GM12878 (cell line): ENCODE data around the gene NOB1. TPM values are rescaled to one million over a fixed set of nuclear protein-coding genes. Genes with fewer than 3 reads are reported as not detected.

Experiments used
- CBX5 ChIP-seq: sonication (generic); IDR thresholded peaks from 2 replicates; pipeline ENCODE4 v1.6.1; 2016; ENCODE audit warnings: low read depth, moderate library complexity, mild to moderate bottlenecking, inconsistent platforms
- CREB1 ChIP-seq: IDR thresholded peaks from 2 replicates; pipeline ENCODE4 v1.6.1; 2012; ENCODE audit warnings: low read depth, mild to moderate bottlenecking, inconsistent platforms
- IKZF2 ChIP-seq, 2 experiments: fragments of 450-650 bp; IDR thresholded peaks; 2 replicates each; pipeline ENCODE4 v1.6.1; 2017; ENCODE audit warnings: mild to moderate bottlenecking in 2 of 2, moderate library complexity in 2 of 2
- POU2F2 ChIP-seq: IDR thresholded peaks from 3 replicates; pipeline ENCODE4 v1.6.1; 2011; ENCODE audit warnings: low read depth, mild to moderate bottlenecking, low read length, borderline replicate concordance
- PRDM15 ChIP-seq: fragments of 450-650 bp; formaldehyde crosslinking; IDR thresholded peaks from 2 replicates; pipeline ENCODE4 v1.4.0; 2020; ENCODE audit warnings: mild to moderate bottlenecking, moderate library complexity
- SKIL ChIP-seq: fragments of 450-650 bp; IDR thresholded peaks from 2 replicates; pipeline ENCODE4 v1.6.1; 2017; ENCODE audit warnings: mild to moderate bottlenecking, low read depth, inconsistent platforms; ENCODE audit not compliant: poor library complexity, severe bottlenecking
- TCF12 ChIP-seq: IDR thresholded peaks from 2 replicates; pipeline ENCODE4 v1.6.1; 2011; ENCODE audit warnings: low read depth, mild to moderate bottlenecking, low read length
- ZBED1 ChIP-seq: IDR thresholded peaks from 2 replicates; pipeline ENCODE4 v1.6.1; 2016; ENCODE audit warnings: borderline replicate concordance
- ZNF24 ChIP-seq: fragments of 450-650 bp; IDR thresholded peaks from 2 replicates; pipeline ENCODE4 v1.6.1; 2017; ENCODE audit warnings: antibody characterized with exemption, mild to moderate bottlenecking
- ZNF384 ChIP-seq: IDR thresholded peaks from 2 replicates; pipeline ENCODE4 v1.6.1; 2012; ENCODE audit warnings: low read depth, mild to moderate bottlenecking, low read length, improper control_type of control experiment, borderline replicate concordance
- polyA plus RNA-seq, 11 experiments: library from polyadenylated mRNA; depleted of rRNA in 4 of 11; unstranded in 6 of 11; stranded (reverse) in 5 of 11; fragments of >200 nt; fragmentation: Nextera tagmentation in 4 of 11; fragmentation: Illumina TruSeq in 1 of 11; extraction: Ambion mirVana in 4 of 11; extraction: Trizol in 1 of 11; gene quantifications; 1 replicate in 1 of 11; 2 replicates in 10 of 11; pipeline versions ENCODE4 v1.2.1 to v1.2.3, GENCODE V29; 2011 to 2016; ENCODE audit warnings: inconsistent platforms in 2 of 11, missing spikeins in 2 of 11, low read depth in 1 of 11
- total RNA-seq, 4 experiments: library from RNA; depleted of rRNA in 3 of 4; stranded (reverse); fragments of >200 nt in 3 of 4; fragmentation: Illumina TruSeq in 1 of 4; extraction: Trizol in 1 of 4; gene quantifications; 2 replicates each; pipeline versions ENCODE4 v1.2.1 to v1.2.3, GENCODE V29; 2013 to 2021

The NOB1 gene
- total and polyA plus RNA-seq, 10 of the 15 experiments (the other 5 are each of a cell fraction or from before 2014, with no cell fraction given): 31.1 to 117 (median 78.0) TPM

GRCh38 chr16:69754469-69755310 is at the start of gene NOB1 (continued):
- no peak for TF ChIP-seq SKIL
- no peak for TF ChIP-seq ZNF24
- TF ChIP-seq CBX5: 0 out of 2 replicates have a peak, but pooled peaks have one; percentile 49
- no peak for TF ChIP-seq TCF12
- TF ChIP-seq POU2F2: peak; percentile 74; the same call in 2 of the 3 replicates
- TF ChIP-seq PRDM15 (CRISPR knock-in tag): no peak
- no peak; the same call in 1 of the 2 replicates for TF ChIP-seq ZNF384
- no peak for TF ChIP-seq ZBED1
- peak; percentile 84 to 87; a peak in 3 of 4 replicates for TF ChIP-seq IKZF2 (IDR thresholded peaks at IDR 0.05)
- peak; percentile 12; the same call in 1 of the 2 replicates for TF ChIP-seq CREB1
